HEK293T (cell line): ENCODE data around the gene SMAD6.

Source experiments
- CTCF ChIA-PET: fragments of 350-600 bp; formaldehyde crosslinking; extraction: SDS; loops from one replicate; lab custom pipeline; 2021; ENCODE audit warnings: antibody characterized with exemption, inconsistent platforms; lab: Yijun Ruan, JAX
- POLR2A ChIA-PET: fragments of 350-600 bp; formaldehyde crosslinking; extraction: SDS; loops from one replicate; lab custom pipeline; 2020; ENCODE audit warnings: antibody characterized with exemption, inconsistent platforms; lab: Yijun Ruan, JAX
- DNase-seq: peaks from one replicate; pipeline ENCODE4 v3.0.0; 2012; ENCODE audit warnings: mixed read lengths; ENCODE audit errors: extremely low spot score
- ARNT ChIP-seq: fragments of 450-650 bp; IDR thresholded peaks from 2 replicates; pipeline ENCODE4 v1.6.1; 2017; ENCODE audit warnings: mild to moderate bottlenecking
- BHLHE40 ChIP-seq: fragments of 450-650 bp; IDR thresholded peaks from 2 replicates; pipeline ENCODE4 v1.6.1; 2016; ENCODE audit warnings: mild to moderate bottlenecking, moderate library complexity, borderline replicate concordance
- CTBP1 ChIP-seq: fragments of 450-650 bp; IDR thresholded peaks from 2 replicates; pipeline ENCODE4 v1.6.1; 2016; ENCODE audit warnings: borderline replicate concordance
- ELF4 ChIP-seq: fragments of 450-650 bp; IDR thresholded peaks from 2 replicates; pipeline ENCODE4 v1.6.1; 2017; ENCODE audit warnings: antibody characterized with exemption
- FOXA1 ChIP-seq: fragments of 450-650 bp; IDR thresholded peaks from 2 replicates; pipeline ENCODE4 v1.6.1; 2016; ENCODE audit warnings: mild to moderate bottlenecking
- FOXK2 ChIP-seq: fragments of 450-650 bp; IDR thresholded peaks from 2 replicates; pipeline ENCODE4 v1.6.1; 2016; ENCODE audit warnings: mild to moderate bottlenecking
- FOXM1 ChIP-seq: fragments of 450-650 bp; IDR thresholded peaks from 2 replicates; pipeline ENCODE4 v1.6.1; 2017; ENCODE audit warnings: mild to moderate bottlenecking, borderline replicate concordance
- HDGF ChIP-seq: fragments of 450-650 bp; IDR thresholded peaks from 2 replicates; pipeline ENCODE4 v1.6.1; 2017; ENCODE audit warnings: antibody characterized with exemption, borderline replicate concordance
- L3MBTL2 ChIP-seq: fragments of 450-650 bp; conservative IDR thresholded peaks from 2 replicates; pipeline ENCODE4 v1.6.1; 2016; ENCODE audit warnings: mild to moderate bottlenecking
- LEF1 ChIP-seq: fragments of 450-650 bp; IDR thresholded peaks from 2 replicates; pipeline ENCODE4 v1.6.1; 2017; ENCODE audit warnings: mild to moderate bottlenecking, borderline replicate concordance
- NFRKB ChIP-seq: fragments of 450-650 bp; IDR thresholded peaks from 2 replicates; pipeline ENCODE4 v1.6.1; 2016; ENCODE audit warnings: mild to moderate bottlenecking, moderate library complexity
- PKNOX1 ChIP-seq: fragments of 450-650 bp; IDR thresholded peaks from 2 replicates; pipeline ENCODE4 v1.6.1; 2016
- SP1 ChIP-seq: fragments of 450-650 bp; IDR thresholded peaks from 2 replicates; pipeline ENCODE4 v1.6.1; 2017
- SUZ12 ChIP-seq: fragments of 450-650 bp; IDR thresholded peaks from 2 replicates; pipeline ENCODE4 v1.6.1; 2016; ENCODE audit warnings: mild to moderate bottlenecking
- TARDBP ChIP-seq: fragments of 450-650 bp; IDR thresholded peaks from 2 replicates; pipeline ENCODE4 v1.6.1; 2016
- ZNF384 ChIP-seq: fragments of 450-650 bp; IDR thresholded peaks from 2 replicates; pipeline ENCODE4 v1.6.1; 2016

Gene SMAD6

DNA sequence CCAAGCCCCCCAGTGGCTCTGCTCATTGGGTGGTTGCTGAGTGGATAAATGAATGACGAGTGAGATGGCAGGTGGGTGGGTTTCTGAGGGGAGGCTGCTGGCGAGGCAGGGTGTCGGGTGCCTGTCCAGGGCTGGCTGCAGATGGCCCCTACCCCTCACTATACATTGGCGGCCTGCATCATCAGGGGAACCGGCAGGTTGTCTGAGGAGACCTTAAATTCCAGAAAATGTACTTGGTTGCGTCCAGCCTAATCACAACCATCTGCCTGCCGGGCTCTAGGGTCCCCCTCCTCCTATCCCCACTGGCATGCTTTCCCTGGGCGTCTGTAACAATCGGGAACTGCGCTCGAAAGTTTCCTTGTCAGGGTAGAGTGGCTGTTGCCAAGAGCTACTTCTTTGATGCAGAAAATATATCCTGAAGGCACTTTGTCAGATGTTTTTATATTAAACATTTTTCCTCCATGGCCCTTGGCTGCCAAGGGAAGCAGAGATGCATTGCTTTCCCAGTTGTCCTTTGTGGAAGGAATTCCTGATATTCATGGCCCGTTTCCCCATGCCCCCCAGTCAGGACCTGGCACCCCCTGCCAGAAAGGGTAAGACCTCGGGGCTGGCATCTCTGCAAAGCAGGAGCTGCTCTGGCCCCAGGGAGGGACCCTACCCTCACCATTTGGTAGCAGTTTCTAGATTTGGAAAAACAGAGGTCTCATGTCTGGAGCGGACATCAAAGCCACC, 22.9 kb downstream of the SMAD6 start:
- ChIA-PET CTCF (interaction anchor here (0.7 to 0.9 kb wide), 2 partner anchors 18 to 888 kb away, joined by 3 to 5 read pairs; no protein-coding TSS in a partner anchor), POLR2A (no interaction called here)
- no peak for TF ChIP-seq FOXM1
- no peak for TF ChIP-seq L3MBTL2
- DNase-seq: no peak

- TF ChIP-seq ZNF384 (no peak), FOXM1 (no peak), L3MBTL2 (no peak), FOXK2 (no peak), ARNT (no peak), BHLHE40 (no peak), HDGF (no peak), SP1 (no peak), FOXA1 (no peak), LEF1 (no peak), SUZ12 (no peak), ELF4 (no peak), PKNOX1 (no peak), NFRKB (no peak), CTBP1 (no peak), TARDBP (no peak)
- CTCF ChIA-PET: interaction anchor here (0.7 kb wide), 1 partner anchor 889 kb away, joined by 5 read pairs; no protein-coding TSS in a partner anchor
- POLR2A ChIA-PET: no interaction called here
These were observed 23.4 kb downstream of the SMAD6 start for GRCh38 chr15:66725464-66725785.

GRCh38 chr15:66726386-66726785, 24.4 kb downstream of the SMAD6 start:
- CTCF ChIA-PET: interaction anchor here (0.7 kb wide), 1 partner anchor 460 kb away, joined by 3 read pairs; no protein-coding TSS in a partner anchor
- TF ChIP-seq ZNF384: no peak
- no peak for TF ChIP-seq SUZ12
- no peak for DNase-seq
- POLR2A ChIA-PET: no interaction called here

More at GRCh38 chr15:66725464-66725785, 23.4 kb downstream of the SMAD6 start:
- no peak for DNase-seq

- no peak for TF ChIP-seq NFRKB
- TF ChIP-seq FOXM1: no peak
- no peak for TF ChIP-seq LEF1
- TF ChIP-seq SUZ12: no peak
- no peak for TF ChIP-seq CTBP1
- no peak for TF ChIP-seq FOXK2
- no peak for TF ChIP-seq ZNF384
- TF ChIP-seq SP1: no peak
- TF ChIP-seq L3MBTL2: no peak
- POLR2A ChIA-PET: no interaction called here
- no peak for DNase-seq
- CTCF ChIA-PET: interaction anchor here (0.7 to 1.3 kb wide), 3 partner anchors 9 to 122 kb away, joined by 3 to 6 read pairs (median 4); no protein-coding TSS in a partner anchor
These were observed 27.4 kb downstream of the SMAD6 start for GRCh38 chr15:66729331-66729951.

- ChIA-PET POLR2A (interaction anchor here (1.2 kb wide), 1 partner anchor 9 kb away, joined by 3 read pairs; no protein-coding TSS in a partner anchor), CTCF (interaction anchor here (0.8 to 1.3 kb wide), 4 partner anchors 8 to 133 kb away, joined by 3 to 4 read pairs (median 4); no protein-coding TSS in a partner anchor)
- TF ChIP-seq NFRKB: no peak
- no peak for TF ChIP-seq FOXA1
- TF ChIP-seq ZNF384: no peak
- no peak for TF ChIP-seq CTBP1
- DNase-seq: no peak
These were observed 28.4 kb downstream of the SMAD6 start for GRCh38 chr15:66730168-66731021.

GRCh38 chr15:66733976-66734375, 31.9 kb downstream of the SMAD6 start:
- DNase-seq: no peak
- TF ChIP-seq NFRKB (no peak), ELF4 (no peak), SUZ12 (no peak)
- POLR2A ChIA-PET: no interaction called here
- CTCF ChIA-PET: interaction anchor here (0.9 kb wide), 1 partner anchor 120 kb away, joined by 3 read pairs; no protein-coding TSS in a partner anchor
